HepG2 (cell line): ENCODE results near the gene EYA2. TPM values are rescaled to one million over a fixed set of nuclear protein-coding genes. Genes with fewer than 3 reads are reported as not detected.

Source experiments
- ATAC-seq: fragments of 200-7000 bp; cut with Tn5 transposase; 3 replicates; pipeline ENCODE4 v1.9.1; 2020; ENCODE audit warnings: mild to moderate bottlenecking, moderate library complexity
- BruUV-seq: library from RNA; stranded (reverse); fragments of 400-500 nt; replicated peaks from 2 replicates; lab custom pipeline; 2021; lab: Mats Ljungman, UMichigan
- CTCF ChIA-PET: fragments of 300-600 bp; formaldehyde crosslinking; extraction: SDS; loops from one replicate; lab custom pipeline; 2021; ENCODE audit warnings: low total read pairs, inconsistent platforms, low intra/inter-chr PET ratio; lab: Yijun Ruan, JAX
- POLR2A ChIA-PET: fragments of 350-600 bp; sonication (Branson Sonifier 250); formaldehyde crosslinking; loops from one replicate; lab custom pipeline; 2020; ENCODE audit warnings: antibody characterized with exemption, inconsistent platforms; lab: Yijun Ruan, JAX
- DNase-seq: peaks from one replicate; pipeline ENCODE4 v3.0.0-alpha.2; 2015; ENCODE audit warnings: low spot score
- FAIRE-seq: peaks from 3 replicates; lab custom pipeline; 2011; peaks lifted over from hg19 to GRCh38; lab: Jason Lieb, UNC
- H2AFZ ChIP-seq: one replicate; pipeline ENCODE4 v1.6.1; 2011; ENCODE audit warnings: low read length, inconsistent platforms
- H3K27ac ChIP-seq: fragments of 300-600 bp; 3 replicates; pipeline ENCODE4 v1.8.0; 2011; ENCODE audit warnings: mixed run types, mild to moderate bottlenecking, mixed read lengths, low read length, inconsistent platforms; ENCODE audit not compliant: insufficient read depth; ENCODE audit errors: extremely low read length
- H3K27me3 ChIP-seq, 2 experiments: fragments of 200-600 bp in 1 of 2; 2 replicates in 1 of 2; 3 replicates in 1 of 2; pipeline versions ENCODE4 v1.6.0 to v1.8.0; 2011; ENCODE audit warnings: low read length in 2 of 2, mild to moderate bottlenecking in 2 of 2, moderate library complexity in 2 of 2, inconsistent platforms in 1 of 2; ENCODE audit not compliant: insufficient read depth in 2 of 2, control insufficient read depth in 1 of 2
- H3K36me3 ChIP-seq, 2 experiments: fragments of 200-600 bp in 1 of 2; replicated peaks in 1 of 2; 2 replicates in 1 of 2; 3 replicates in 1 of 2; pipeline versions ENCODE4 v1.5.1 to v1.8.0; 2011; ENCODE audit warnings: low read length in 2 of 2, inconsistent platforms in 1 of 2; ENCODE audit not compliant: insufficient read depth in 2 of 2, control insufficient read depth in 1 of 2
- H3K4me1 ChIP-seq: 2 replicates; pipeline ENCODE4 v1.5.1; 2012; ENCODE audit warnings: low read length, inconsistent platforms; ENCODE audit not compliant: insufficient read depth
- H3K4me2 ChIP-seq: 2 replicates; pipeline ENCODE4 v1.6.0; 2011; ENCODE audit warnings: low read depth, low read length, inconsistent platforms
- H3K4me3 ChIP-seq, 3 experiments: fragments of 200-600 bp in 1 of 3; sonication (generic), shearing (Covaris generic) in 1 of 3; replicated peaks in 1 of 3; 2 replicates each; pipeline ENCODE4 v1.5.1; 2011 to 2016; ENCODE audit warnings: low read length in 3 of 3, inconsistent platforms in 2 of 3, low read depth in 2 of 3, mild to moderate bottlenecking in 2 of 3, control low read depth in 1 of 3, mixed read lengths in 1 of 3; ENCODE audit not compliant: insufficient read depth in 1 of 3
- H3K79me2 ChIP-seq: one replicate; pipeline ENCODE4 v1.6.1; 2011; ENCODE audit warnings: low read length, inconsistent platforms; ENCODE audit not compliant: insufficient read depth
- H3K9ac ChIP-seq: 2 replicates; pipeline ENCODE4 v1.6.0; 2011; ENCODE audit warnings: mild to moderate bottlenecking, low read depth, low read length, inconsistent platforms; ENCODE audit not compliant: insufficient read depth
- H3K9me3 ChIP-seq: 2 replicates; pipeline ENCODE4 v1.5.1; 2012; ENCODE audit warnings: mild to moderate bottlenecking, low read length
- H4K20me1 ChIP-seq: 2 replicates; pipeline ENCODE4 v1.6.0; 2011; ENCODE audit warnings: inconsistent platforms, mild to moderate bottlenecking, low read length, moderate library complexity; ENCODE audit not compliant: insufficient read depth
- CC2D1A ChIP-seq: sonication (generic); formaldehyde crosslinking; IDR thresholded peaks from 2 replicates; pipeline ENCODE4 v1.8.1; 2023; ENCODE audit warnings: mild to moderate bottlenecking, missing genetic modification reagents
- DR1 ChIP-seq: sonication (generic); formaldehyde crosslinking; IDR thresholded peaks from 2 replicates; pipeline ENCODE4 v1.8.0; 2021; ENCODE audit warnings: mild to moderate bottlenecking, missing genetic modification reagents, inconsistent platforms
- MAZ ChIP-seq, 2 experiments: sonication (generic) in 1 of 2; formaldehyde crosslinking in 1 of 2; IDR thresholded peaks; 2 replicates each; pipeline versions ENCODE4 v1.5.0 to v1.6.1; 2012 to 2020; ENCODE audit warnings: low read depth in 2 of 2, mild to moderate bottlenecking in 2 of 2, borderline replicate concordance in 1 of 2, improper control_type of control experiment in 1 of 2, low read length in 1 of 2, missing genetic modification reagents in 1 of 2, moderate library complexity in 1 of 2
- NFE2L1 ChIP-seq: sonication (generic); formaldehyde crosslinking; IDR thresholded peaks from 2 replicates; pipeline ENCODE4 v1.4.0; 2020; ENCODE audit warnings: missing genetic modification reagents, mild to moderate bottlenecking, borderline replicate concordance
- ZNF292 ChIP-seq: sonication (generic); formaldehyde crosslinking; IDR thresholded peaks from 2 replicates; pipeline ENCODE4 v1.8.1; 2022; ENCODE audit warnings: mild to moderate bottlenecking, low read depth, missing genetic modification reagents, borderline replicate concordance
- ZNF589 ChIP-seq: sonication (generic); formaldehyde crosslinking; conservative IDR thresholded peaks from 2 replicates; pipeline ENCODE4 v1.8.0; 2022; ENCODE audit warnings: mild to moderate bottlenecking, moderate library complexity, missing genetic modification reagents
- ZNF839 ChIP-seq: sonication (generic); formaldehyde crosslinking; IDR thresholded peaks from 2 replicates; pipeline ENCODE4 v1.4.0; 2020; ENCODE audit warnings: missing genetic modification reagents, mild to moderate bottlenecking, borderline replicate concordance
- WGBS: methylation state at CpG from one replicate; pipeline ENCODE4 v1.1.6; 2017; ENCODE audit warnings: low lambda C conversion rate; 5-methylcytosine and 5-hydroxymethylcytosine counted together
- in situ Hi-C: cut with HindIII; loops from 2 replicates; pipeline ENCODE4 v1.10.0; 2017; ENCODE audit warnings: low pct_unique_long_range_greater_than_20kb; ENCODE audit not compliant: extremely low pct_ligation_motif_present
- intact Hi-C: fragments of 100-400 bp; cut with micrococcal nuclease; formaldehyde crosslinking; loops from one replicate; pipeline ENCODE4 v1.10.0; 2022; ENCODE audit not compliant: unreplicated experiment
- polyA plus RNA-seq, 8 experiments: library from polyadenylated mRNA; depleted of rRNA in 3 of 8; stranded (reverse) in 7 of 8; unstranded in 1 of 8; fragments of >200 nt; fragmentation: Illumina TruSeq in 4 of 8; extraction: Trizol in 4 of 8; gene quantifications; 2 replicates each; pipeline versions ENCODE4 v1.2.1 to v1.2.3, GENCODE V29; 2011 to 2016; ENCODE audit warnings: low read depth in 4 of 8, missing spikeins in 1 of 8, mixed read lengths in 1 of 8; ENCODE audit not compliant: insufficient read depth in 1 of 8
- total RNA-seq, 5 experiments: library from RNA; depleted of rRNA; stranded (reverse); fragments of >200 nt; fragmentation: Illumina TruSeq; extraction: Trizol; gene quantifications; 2 replicates each; pipeline ENCODE4 v1.2.3, GENCODE V29; 2016; ENCODE audit warnings: low read depth in 1 of 5
- TF ChIP-seq, protein P1 (sequence below): sonication (generic); formaldehyde crosslinking; IDR thresholded peaks from 2 replicates; pipeline ENCODE4 v1.5.1; 2020; ENCODE audit warnings: mild to moderate bottlenecking, missing genetic modification reagents
- TF ChIP-seq, protein P2 (sequence below): IDR thresholded peaks from 2 replicates; pipeline ENCODE4 v1.6.1; 2016; ENCODE audit warnings: low read depth, control low read depth
- TF ChIP-seq, protein P3 (sequence below): sonication (generic); formaldehyde crosslinking; IDR thresholded peaks from 2 replicates; pipeline ENCODE4 v1.5.0; 2020; ENCODE audit warnings: mild to moderate bottlenecking, missing genetic modification reagents, borderline replicate concordance
- TF ChIP-seq, protein P4 (sequence below): sonication (generic); formaldehyde crosslinking; IDR thresholded peaks from 2 replicates; pipeline ENCODE4 v1.5.1; 2020; ENCODE audit warnings: missing genetic modification reagents, mild to moderate bottlenecking, borderline replicate concordance

Gene EYA2
- total and polyA plus RNA-seq, 2 of the 13 experiments (the other 11 are each of a cell fraction or from before 2014, with no cell fraction given): not detected

DNA sequence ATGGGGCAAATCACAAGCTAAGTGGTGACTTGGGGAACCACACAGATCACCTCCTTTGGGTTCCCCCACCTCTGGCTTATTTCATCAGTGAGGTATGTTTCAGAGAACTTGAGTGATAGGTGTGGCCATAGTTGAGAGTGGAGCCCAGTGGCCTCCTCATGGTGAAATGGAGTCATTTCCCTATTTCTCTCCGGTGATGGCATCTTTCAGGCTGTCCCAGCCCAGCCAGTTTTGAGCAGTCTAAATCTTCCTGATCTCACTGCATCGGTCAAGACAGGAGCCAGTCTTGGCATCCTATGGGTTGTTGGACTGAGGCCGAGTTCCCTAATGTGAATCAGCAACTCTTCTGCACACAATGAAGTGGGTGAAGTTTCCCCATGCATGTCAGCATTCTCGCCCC lies 132.4 kb downstream of the EYA2 start:
- H3K36me3 ChIP-seq: no peaks in the 10 kb centered on the region
- no peak overlapping the region for H2AFZ ChIP-seq
- peaks cover 0 to 21% of the 10 kb centered on the region in 2 experiments; a peak in 1 of 5 replicates for H3K27me3 ChIP-seq
- BruUV-seq: no TSS peak
- FAIRE-seq (no peak), ATAC-seq (no peak), DNase-seq (no peak)
- H3K79me2 ChIP-seq: no peaks in the 10 kb centered on the region
- WGBS: 17% methylated on average over 4 of the region's 4 CpGs
- in situ Hi-C loops (no loop called here), intact Hi-C loops (no loop called here)
- no peaks in the 10 kb centered on the region for H4K20me1 ChIP-seq
- H3K27ac ChIP-seq: no peak overlapping the region
- POLR2A ChIA-PET: no interaction called here
- peaks cover 4% of the 10 kb centered on the region for H3K4me1 ChIP-seq
- CTCF ChIA-PET: no interaction called here
- no peak overlapping the region for H3K4me3 ChIP-seq
- peaks cover 14% of the 10 kb centered on the region for H3K9me3 ChIP-seq
- no peak overlapping the region for H3K4me2 ChIP-seq
- H3K9ac ChIP-seq: no peak overlapping the region
- TF ChIP-seq NFE2L1 (no peak), MAZ (IDR thresholded peaks at IDR 0.05; ENCODE audit: borderline replicate concordance, low read depth, low read length) (no peak), MAZ (CRISPR knock-in tag; IDR thresholded peaks at IDR 0.05; ENCODE audit: low read depth) (no peak), CC2D1A (CRISPR knock-in tag) (no peak), ZNF589 (CRISPR knock-in tag) (no peak), ZNF292 (CRISPR knock-in tag) (no peak), ZNF839 (no peak), DR1 (no peak)
- TF ChIP-seq, protein P1, sequence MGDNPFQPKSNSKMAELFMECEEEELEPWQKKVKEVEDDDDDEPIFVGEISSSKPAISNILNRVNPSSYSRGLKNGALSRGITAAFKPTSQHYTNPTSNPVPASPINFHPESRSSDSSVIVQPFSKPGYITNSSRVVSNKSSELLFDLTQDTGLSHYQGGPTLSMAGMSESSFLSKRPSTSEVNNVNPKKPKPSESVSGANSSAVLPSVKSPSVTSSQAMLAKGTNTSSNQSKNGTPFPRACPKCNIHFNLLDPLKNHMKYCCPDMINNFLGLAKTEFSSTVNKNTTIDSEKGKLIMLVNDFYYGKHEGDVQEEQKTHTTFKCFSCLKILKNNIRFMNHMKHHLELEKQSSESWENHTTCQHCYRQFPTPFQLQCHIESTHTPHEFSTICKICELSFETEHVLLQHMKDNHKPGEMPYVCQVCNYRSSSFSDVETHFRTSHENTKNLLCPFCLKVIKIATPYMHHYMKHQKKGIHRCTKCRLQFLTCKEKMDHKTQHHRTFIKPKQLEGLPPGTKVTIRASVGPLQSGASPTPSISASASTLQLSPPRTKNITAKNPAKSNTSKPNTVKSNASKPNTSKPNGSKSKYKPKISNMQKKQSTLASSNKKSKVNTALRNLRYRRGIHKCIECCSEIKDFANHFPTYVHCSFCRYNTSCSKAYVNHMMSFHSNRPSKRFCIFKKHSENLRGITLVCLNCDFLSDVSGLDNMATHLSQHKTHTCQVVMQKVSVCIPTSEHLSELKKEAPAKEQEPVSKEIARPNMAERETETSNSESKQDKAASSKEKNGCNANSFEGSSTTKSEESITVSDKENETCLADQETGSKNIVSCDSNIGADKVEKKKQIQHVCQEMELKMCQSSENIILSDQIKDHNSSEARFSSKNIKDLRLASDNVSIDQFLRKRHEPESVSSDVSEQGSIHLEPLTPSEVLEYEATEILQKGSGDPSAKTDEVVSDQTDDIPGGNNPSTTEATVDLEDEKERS (CRISPR knock-in tag): no peak
- TF ChIP-seq, protein P2, sequence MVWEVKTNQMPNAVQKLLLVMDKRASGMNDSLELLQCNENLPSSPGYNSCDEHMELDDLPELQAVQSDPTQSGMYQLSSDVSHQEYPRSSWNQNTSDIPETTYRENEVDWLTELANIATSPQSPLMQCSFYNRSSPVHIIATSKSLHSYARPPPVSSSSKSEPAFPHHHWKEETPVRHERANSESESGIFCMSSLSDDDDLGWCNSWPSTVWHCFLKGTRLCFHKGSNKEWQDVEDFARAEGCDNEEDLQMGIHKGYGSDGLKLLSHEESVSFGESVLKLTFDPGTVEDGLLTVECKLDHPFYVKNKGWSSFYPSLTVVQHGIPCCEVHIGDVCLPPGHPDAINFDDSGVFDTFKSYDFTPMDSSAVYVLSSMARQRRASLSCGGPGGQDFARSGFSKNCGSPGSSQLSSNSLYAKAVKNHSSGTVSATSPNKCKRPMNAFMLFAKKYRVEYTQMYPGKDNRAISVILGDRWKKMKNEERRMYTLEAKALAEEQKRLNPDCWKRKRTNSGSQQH (CRISPR knock-in tag): no peak
- TF ChIP-seq, protein P3, sequence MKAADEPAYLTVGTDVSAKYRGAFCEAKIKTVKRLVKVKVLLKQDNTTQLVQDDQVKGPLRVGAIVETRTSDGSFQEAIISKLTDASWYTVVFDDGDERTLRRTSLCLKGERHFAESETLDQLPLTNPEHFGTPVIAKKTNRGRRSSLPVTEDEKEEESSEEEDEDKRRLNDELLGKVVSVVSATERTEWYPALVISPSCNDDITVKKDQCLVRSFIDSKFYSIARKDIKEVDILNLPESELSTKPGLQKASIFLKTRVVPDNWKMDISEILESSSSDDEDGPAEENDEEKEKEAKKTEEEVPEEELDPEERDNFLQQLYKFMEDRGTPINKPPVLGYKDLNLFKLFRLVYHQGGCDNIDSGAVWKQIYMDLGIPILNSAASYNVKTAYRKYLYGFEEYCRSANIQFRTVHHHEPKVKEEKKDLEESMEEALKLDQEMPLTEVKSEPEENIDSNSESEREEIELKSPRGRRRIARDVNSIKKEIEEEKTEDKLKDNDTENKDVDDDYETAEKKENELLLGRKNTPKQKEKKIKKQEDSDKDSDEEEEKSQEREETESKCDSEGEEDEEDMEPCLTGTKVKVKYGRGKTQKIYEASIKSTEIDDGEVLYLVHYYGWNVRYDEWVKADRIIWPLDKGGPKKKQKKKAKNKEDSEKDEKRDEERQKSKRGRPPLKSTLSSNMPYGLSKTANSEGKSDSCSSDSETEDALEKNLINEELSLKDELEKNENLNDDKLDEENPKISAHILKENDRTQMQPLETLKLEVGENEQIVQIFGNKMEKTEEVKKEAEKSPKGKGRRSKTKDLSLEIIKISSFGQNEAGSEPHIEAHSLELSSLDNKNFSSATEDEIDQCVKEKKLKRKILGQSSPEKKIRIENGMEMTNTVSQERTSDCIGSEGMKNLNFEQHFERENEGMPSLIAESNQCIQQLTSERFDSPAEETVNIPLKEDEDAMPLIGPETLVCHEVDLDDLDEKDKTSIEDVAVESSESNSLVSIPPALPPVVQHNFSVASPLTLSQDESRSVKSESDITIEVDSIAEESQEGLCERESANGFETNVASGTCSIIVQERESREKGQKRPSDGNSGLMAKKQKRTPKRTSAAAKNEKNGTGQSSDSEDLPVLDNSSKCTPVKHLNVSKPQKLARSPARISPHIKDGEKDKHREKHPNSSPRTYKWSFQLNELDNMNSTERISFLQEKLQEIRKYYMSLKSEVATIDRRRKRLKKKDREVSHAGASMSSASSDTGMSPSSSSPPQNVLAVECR: no peak
- TF ChIP-seq, protein P4, sequence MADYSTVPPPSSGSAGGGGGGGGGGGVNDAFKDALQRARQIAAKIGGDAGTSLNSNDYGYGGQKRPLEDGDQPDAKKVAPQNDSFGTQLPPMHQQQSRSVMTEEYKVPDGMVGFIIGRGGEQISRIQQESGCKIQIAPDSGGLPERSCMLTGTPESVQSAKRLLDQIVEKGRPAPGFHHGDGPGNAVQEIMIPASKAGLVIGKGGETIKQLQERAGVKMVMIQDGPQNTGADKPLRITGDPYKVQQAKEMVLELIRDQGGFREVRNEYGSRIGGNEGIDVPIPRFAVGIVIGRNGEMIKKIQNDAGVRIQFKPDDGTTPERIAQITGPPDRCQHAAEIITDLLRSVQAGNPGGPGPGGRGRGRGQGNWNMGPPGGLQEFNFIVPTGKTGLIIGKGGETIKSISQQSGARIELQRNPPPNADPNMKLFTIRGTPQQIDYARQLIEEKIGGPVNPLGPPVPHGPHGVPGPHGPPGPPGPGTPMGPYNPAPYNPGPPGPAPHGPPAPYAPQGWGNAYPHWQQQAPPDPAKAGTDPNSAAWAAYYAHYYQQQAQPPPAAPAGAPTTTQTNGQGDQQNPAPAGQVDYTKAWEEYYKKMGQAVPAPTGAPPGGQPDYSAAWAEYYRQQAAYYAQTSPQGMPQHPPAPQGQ (CRISPR knock-in tag): no peak
